Vagina (tissue), 2 donors: ENCODE data around the gene PSMA6.

Source experiments
- CTCF ChIP-seq, 3 experiments: fragments of 450-650 bp in 2 of 3; fragments of 200-600 bp in 1 of 3; sonication (generic) in 1 of 3; IDR thresholded peaks; one replicate each; pipeline ENCODE4 v1.5.1; 2017 to 2019; ENCODE audit warnings: antibody characterized with exemption in 3 of 3, mild to moderate bottlenecking in 2 of 3, moderate library complexity in 2 of 3
- POLR2AphosphoS5 ChIP-seq, 2 donors: sonication (generic); formaldehyde crosslinking; IDR thresholded peaks; one replicate each; pipeline ENCODE4 v1.9.0; 2017; ENCODE audit warnings: antibody characterized with exemption in 2 of 2, mild to moderate bottlenecking in 2 of 2, low read depth in 1 of 2; ENCODE audit not compliant: insufficient read depth in 1 of 2

GRCh38 chr14:35349496-35350365, 57.5 kb downstream of the PSMA6 start:
- TF ChIP-seq POLR2AphosphoS5 (IDR thresholded peaks at IDR 0.05; ENCODE audit: insufficient read depth in 1 of 2, low read depth in 1 of 2) (no peak), CTCF (IDR thresholded peaks at IDR 0.05) (no peak)
